ENCODE measurements around the gene DMRT1.

DMRT1 gene

DNA sequence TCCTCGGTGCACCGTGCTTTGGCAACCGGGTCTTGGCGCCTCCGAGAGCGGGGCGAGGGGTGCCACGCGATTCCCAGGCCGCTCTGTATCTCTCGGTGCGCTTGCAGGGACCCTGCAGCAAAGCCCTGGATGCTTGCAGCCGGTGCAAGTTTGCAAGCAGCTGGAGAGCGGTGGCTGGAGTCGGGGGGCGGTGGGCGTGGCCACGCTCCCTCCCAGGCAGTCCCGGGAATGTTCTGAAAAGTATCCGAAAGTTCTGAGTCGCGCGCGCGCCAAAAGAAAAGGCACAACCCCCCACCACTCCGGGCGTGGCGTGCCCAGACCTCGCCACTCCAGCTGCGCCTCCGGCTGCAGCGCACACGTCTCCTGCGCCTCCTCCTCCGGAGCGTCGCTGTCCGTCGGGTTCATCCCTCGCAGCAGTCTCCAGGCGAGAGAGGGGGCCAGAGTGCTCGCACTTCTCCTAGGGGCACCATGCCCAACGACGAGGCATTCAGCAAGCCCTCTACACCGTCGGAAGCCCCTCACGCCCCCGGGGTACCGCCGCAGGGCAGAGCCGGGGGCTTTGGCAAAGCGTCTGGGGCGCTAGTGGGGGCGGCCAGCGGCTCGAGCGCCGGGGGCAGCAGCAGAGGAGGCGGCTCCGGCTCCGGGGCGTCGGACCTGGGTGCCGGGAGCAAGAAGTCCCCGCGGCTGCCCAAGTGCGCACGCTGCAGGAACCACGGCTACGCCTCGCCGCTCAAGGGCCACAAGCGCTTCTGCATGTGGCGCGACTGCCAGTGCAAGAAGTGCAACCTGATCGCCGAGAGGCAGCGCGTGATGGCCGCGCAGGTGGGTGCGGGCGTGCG, at the start of gene DMRT1:
DMRT1 (plus strand) TSS at position 327 of the 839 bp plus-strand sequence; CDS start at position 469, 142 bp downstream.
- DNase-seq (ENCODE audit: low spot score) = no peak
- TF ChIP-seq, protein P1, sequence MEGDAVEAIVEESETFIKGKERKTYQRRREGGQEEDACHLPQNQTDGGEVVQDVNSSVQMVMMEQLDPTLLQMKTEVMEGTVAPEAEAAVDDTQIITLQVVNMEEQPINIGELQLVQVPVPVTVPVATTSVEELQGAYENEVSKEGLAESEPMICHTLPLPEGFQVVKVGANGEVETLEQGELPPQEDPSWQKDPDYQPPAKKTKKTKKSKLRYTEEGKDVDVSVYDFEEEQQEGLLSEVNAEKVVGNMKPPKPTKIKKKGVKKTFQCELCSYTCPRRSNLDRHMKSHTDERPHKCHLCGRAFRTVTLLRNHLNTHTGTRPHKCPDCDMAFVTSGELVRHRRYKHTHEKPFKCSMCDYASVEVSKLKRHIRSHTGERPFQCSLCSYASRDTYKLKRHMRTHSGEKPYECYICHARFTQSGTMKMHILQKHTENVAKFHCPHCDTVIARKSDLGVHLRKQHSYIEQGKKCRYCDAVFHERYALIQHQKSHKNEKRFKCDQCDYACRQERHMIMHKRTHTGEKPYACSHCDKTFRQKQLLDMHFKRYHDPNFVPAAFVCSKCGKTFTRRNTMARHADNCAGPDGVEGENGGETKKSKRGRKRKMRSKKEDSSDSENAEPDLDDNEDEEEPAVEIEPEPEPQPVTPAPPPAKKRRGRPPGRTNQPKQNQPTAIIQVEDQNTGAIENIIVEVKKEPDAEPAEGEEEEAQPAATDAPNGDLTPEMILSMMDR (conservative IDR thresholded peaks at IDR 0.05; ENCODE audit: low read depth) = no peak
- CTCF ChIA-PET = no interaction called here

DNA sequence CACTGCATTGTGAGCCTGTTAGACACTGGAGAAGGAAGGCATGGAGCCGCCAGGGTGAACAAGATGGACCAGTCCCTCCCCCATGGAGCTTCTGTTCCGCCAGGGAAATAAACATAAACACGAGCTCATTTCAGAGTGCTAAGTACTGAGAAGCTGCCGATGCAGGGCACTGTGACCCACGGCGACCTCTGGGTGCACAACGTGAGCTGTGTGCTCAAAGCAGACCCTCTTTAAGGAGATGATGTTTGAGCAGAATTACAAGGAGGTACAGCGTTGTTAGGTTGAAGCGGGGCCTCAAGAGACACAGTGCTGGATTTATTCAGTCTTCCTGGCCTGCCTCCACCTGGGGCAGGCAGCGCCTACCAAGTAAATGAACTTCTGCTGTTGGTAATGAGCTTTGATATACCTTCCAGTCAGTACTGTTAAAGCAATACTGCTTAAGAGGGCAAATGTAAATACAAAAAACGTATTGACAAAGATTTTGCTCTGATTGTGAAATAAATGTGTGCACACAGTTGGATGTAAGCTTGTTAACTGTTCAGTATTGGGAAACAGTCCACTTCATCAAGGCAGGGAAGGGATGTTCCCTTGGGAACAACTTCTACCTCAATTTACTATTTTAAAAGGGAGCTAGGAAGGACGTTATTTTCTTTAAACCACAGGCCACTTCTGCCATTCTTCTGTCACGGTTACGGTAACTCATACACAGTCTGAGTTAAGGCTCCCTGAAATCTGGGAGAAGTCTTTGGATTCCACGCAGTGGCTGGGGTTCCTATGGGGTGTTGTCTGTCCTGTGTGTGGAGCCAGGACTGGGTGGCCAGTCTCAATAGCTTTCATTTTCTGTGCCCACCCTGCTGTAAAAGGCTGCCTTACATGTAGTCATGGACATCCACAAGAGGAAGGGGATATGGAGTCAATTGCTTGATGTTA, 48.9 kb upstream of the DMRT1 start:
- DNase-seq (ENCODE audit: low spot score) = no peak
- TF ChIP-seq, protein P1 (conservative IDR thresholded peaks at IDR 0.05; ENCODE audit: low read depth) = no peak
- no peak overlapping the region for H3K27ac ChIP-seq
- ChIA-PET POLR2A (ENCODE audit: low non-redundant PET) (no interaction called here), CTCF (interaction anchor here (1.7 kb wide), 1 partner anchor 46 kb away, joined by 3 read pairs; no protein-coding TSS in a partner anchor)

More for the DNA sequence above, at the start of gene DMRT1:
- POLR2A ChIA-PET (ENCODE audit: low non-redundant PET) = no interaction called here
- no peak within 1 kb of the TSS for H3K27ac ChIP-seq

DNA sequence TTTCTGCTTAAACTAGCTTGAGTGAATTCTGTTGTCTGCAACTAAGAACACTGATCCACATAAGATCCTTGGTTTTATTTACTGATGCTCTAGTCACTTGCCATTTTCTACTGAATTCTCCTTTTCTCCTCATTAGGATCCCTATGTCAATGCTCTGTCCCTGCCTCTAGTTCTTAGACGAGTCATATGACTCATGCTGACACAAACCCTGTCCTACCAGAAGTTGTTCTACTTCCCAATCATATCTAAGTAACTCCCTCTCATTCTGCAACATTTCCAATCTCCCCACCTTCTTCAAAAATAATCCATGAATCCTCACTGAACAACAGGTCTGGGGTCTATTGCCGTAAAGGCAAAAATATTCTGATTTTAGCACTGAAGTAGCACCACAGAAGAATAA, 47.1 kb upstream of the DMRT1 start:
- ChIA-PET POLR2A (ENCODE audit: low non-redundant PET) (no interaction called here), CTCF (no interaction called here)
- no peak overlapping the region for H3K27ac ChIP-seq
- DNase-seq (ENCODE audit: low spot score) = no peak
- TF ChIP-seq, protein P1 (conservative IDR thresholded peaks at IDR 0.05; ENCODE audit: low read depth) = no peak

DNA sequence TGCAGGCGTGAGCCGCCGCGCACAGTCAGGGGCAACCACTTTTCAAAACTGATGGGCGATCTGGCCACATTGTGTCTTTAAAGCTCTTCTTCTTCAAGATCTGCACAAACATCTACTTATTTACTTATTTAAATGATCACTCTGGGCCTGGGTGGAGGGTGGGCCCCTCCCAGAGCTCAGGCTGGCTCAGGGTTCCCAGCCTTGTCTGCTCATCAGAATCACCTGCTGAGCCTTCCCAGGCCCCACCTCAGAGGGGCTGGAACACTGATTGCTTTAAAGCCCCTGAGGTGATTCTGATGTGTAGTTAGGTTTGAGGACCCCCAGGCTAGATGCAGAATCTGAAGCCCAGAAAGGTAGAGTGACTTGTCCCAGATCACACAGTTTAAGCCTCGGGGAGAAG, 45.6 kb upstream of the DMRT1 start:
- ChIA-PET POLR2A (ENCODE audit: low non-redundant PET) (no interaction called here), CTCF (no interaction called here)
- TF ChIP-seq, protein P1 (conservative IDR thresholded peaks at IDR 0.05; ENCODE audit: low read depth) = no peak
- no peak overlapping the region for H3K27ac ChIP-seq
- DNase-seq (ENCODE audit: low spot score) = no peak

DNA sequence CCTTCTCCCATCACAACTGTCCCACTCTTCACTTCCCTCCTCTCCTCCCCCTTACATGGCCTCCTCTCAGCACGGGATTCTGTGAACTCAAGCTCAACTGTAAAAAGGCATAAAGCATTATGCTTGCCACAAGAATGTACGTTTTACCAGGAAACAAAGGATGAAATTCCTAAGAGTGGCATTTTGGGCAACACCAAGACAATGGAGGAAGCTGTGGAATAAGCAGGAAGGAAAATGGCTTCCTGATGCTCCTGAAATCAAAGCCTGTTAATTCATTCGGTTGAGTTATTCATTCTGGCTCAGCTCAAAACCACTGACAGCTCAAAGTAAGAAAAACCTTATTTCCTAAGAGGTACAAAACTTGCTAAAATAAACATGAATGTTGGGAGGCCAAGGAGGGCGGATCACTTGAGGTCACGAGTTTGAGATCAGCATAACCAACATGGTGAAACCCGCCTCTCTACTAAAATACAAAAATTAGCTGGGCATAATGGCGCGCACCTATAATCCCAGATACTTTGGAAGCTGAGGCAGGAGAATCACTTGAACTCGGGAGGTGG, 40.8 kb upstream of the DMRT1 start:
- peak overlapping the region; percentile 60; the same call in 1 of the 2 replicates for H3K27ac ChIP-seq
- ChIA-PET CTCF (interaction anchor here (0.6 kb wide), 1 partner anchor 713 kb away, joined by 3 read pairs; no protein-coding TSS in a partner anchor), POLR2A (ENCODE audit: low non-redundant PET) (no interaction called here)
- no peak for DNase-seq (ENCODE audit: low spot score)
- TF ChIP-seq, protein P1 (conservative IDR thresholded peaks at IDR 0.05; ENCODE audit: low read depth) = no peak
